Measurements from ENCODE around the gene EVI5.

DNA sequence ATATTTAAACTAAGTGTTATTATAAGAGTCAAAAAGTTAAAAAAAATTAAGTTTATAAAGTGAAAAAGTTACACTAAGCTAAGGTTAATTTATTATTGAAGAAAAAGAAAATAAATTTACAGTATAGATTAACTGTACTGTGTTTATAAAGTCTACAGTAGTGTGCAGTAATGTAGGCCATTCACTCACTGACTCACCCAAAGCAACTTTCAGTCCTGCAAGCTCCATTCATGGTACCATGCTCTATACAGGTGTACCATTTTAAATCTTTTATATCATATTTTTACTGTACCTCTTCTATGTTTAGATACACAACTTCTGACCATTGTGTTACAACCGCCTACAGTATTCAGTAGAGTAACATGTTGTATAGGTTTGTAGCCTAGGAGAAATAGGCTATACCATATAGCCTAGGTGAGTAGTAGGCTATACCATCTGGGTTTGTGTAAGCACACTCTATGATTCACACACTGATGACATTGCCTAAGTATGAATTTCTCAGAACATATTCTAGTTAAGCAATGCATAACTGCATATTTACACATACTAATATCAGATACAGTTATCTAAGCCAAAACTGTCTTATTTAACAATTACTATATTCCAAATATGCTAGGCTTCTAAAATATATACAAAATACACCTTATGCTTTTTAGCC lies 217.6 kb downstream of the EVI5 start:
- TF ChIP-seq, protein P1, sequence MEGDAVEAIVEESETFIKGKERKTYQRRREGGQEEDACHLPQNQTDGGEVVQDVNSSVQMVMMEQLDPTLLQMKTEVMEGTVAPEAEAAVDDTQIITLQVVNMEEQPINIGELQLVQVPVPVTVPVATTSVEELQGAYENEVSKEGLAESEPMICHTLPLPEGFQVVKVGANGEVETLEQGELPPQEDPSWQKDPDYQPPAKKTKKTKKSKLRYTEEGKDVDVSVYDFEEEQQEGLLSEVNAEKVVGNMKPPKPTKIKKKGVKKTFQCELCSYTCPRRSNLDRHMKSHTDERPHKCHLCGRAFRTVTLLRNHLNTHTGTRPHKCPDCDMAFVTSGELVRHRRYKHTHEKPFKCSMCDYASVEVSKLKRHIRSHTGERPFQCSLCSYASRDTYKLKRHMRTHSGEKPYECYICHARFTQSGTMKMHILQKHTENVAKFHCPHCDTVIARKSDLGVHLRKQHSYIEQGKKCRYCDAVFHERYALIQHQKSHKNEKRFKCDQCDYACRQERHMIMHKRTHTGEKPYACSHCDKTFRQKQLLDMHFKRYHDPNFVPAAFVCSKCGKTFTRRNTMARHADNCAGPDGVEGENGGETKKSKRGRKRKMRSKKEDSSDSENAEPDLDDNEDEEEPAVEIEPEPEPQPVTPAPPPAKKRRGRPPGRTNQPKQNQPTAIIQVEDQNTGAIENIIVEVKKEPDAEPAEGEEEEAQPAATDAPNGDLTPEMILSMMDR (IDR thresholded peaks at IDR 0.05; ENCODE audit: insufficient read depth, low read depth, low read length), result no peak
- no peak for TF ChIP-seq EZH2 (IDR thresholded peaks at IDR 0.05; ENCODE audit: insufficient read depth, low read length)
